A172 (cell line): Measurements from ENCODE around the gene SORL1-AS1.
"Not testable (repeated sequence)": the region's sequence is repeated elsewhere in the genome, so short reads cannot be mapped to it uniquely, and the experiment has no call there.

ENCODE experiments used
- DNase-seq: peaks from one replicate; pipeline ENCODE4 v3.0.0-alpha.2; 2015; ENCODE audit warnings: low spot score

Gene SORL1-AS1

GRCh38 chr11:121427400-121427744 lies 25.4 kb downstream of the SORL1-AS1 start:
- no peak for DNase-seq

- DNase-seq: no peak
These were observed 26.0 kb downstream of the SORL1-AS1 start for GRCh38 chr11:121426476-121427399.

GRCh38 chr11:121425828-121426227 lies 26.9 kb downstream of the SORL1-AS1 start:
- DNase-seq: no peak

GRCh38 chr11:121422675-121423074 lies 30.1 kb downstream of the SORL1-AS1 start:
- no peak for DNase-seq

- peak; percentile 26 for DNase-seq
These were observed 31.4 kb downstream of the SORL1-AS1 start for GRCh38 chr11:121421149-121421901.

GRCh38 chr11:121420398-121420797 lies 32.4 kb downstream of the SORL1-AS1 start:
- no peak for DNase-seq

- DNase-seq: no peak
These were observed 32.9 kb downstream of the SORL1-AS1 start for GRCh38 chr11:121419836-121420235.

GRCh38 chr11:121418625-121419114 lies 34.1 kb downstream of the SORL1-AS1 start:
- DNase-seq: no peak

- DNase-seq: no peak
These were observed 35.2 kb downstream of the SORL1-AS1 start for GRCh38 chr11:121417607-121418006.

GRCh38 chr11:121417055-121417551 lies 35.7 kb downstream of the SORL1-AS1 start:
- peak; percentile 62 for DNase-seq

- no peak for DNase-seq
These were observed 36.9 kb downstream of the SORL1-AS1 start for GRCh38 chr11:121415856-121416255.

- DNase-seq: no peak
These were observed 38.4 kb downstream of the SORL1-AS1 start for GRCh38 chr11:121414141-121414913.

- no peak for DNase-seq
These were observed 39.9 kb downstream of the SORL1-AS1 start for GRCh38 chr11:121412711-121413415.

GRCh38 chr11:121412000-121412587 lies 40.7 kb downstream of the SORL1-AS1 start:
- DNase-seq: no peak

- DNase-seq: not testable (repeated sequence)
These were observed 41.4 kb downstream of the SORL1-AS1 start for GRCh38 chr11:121411330-121411729.

- DNase-seq: not testable (repeated sequence)
These were observed 42.7 kb downstream of the SORL1-AS1 start for GRCh38 chr11:121410041-121410440.

GRCh38 chr11:121408830-121409229 lies 43.9 kb downstream of the SORL1-AS1 start:
- DNase-seq: no peak

- DNase-seq: no peak
These were observed 46.5 kb downstream of the SORL1-AS1 start for GRCh38 chr11:121406291-121406690.

- DNase-seq: no peak
These were observed 47.1 kb downstream of the SORL1-AS1 start for GRCh38 chr11:121405646-121406045.

GRCh38 chr11:121394785-121395184 lies 58.0 kb downstream of the SORL1-AS1 start:
- DNase-seq: no peak

- no peak for DNase-seq
These were observed 58.9 kb downstream of the SORL1-AS1 start for GRCh38 chr11:121393855-121394254.
